WTC11 (cell line): Measurements from ENCODE around the gene CAPN13. TPM values are rescaled to one million over a fixed set of nuclear protein-coding genes. Genes with fewer than 3 reads are reported as not detected.

Experiments used
- ATAC-seq: fragments of 200-7000 bp; cut with Tn5 transposase; 2 replicates; pipeline ENCODE4 v1.10.0; 2021; ENCODE audit warnings: mild to moderate bottlenecking, moderate library complexity
- CTCF ChIA-PET: fragments of 300-600 bp; sonication (Branson Sonifier 250); formaldehyde crosslinking; loops from one replicate; lab custom pipeline; 2021; ENCODE audit warnings: antibody characterized with exemption; lab: Charles Lee
- POLR2A ChIA-PET: fragments of 350-600 bp; sonication (Branson Sonifier 250); formaldehyde crosslinking; loops from one replicate; lab custom pipeline; 2021; ENCODE audit warnings: antibody characterized with exemption; lab: Charles Lee
- DNase-seq: peaks from one replicate; pipeline ENCODE4 v3.0.0; 2021; ENCODE audit warnings: low spot score
- H3K27ac Mint-ChIP-seq: 2 replicates; pipeline ENCODE4 v1.8.0; 2021; ENCODE audit warnings: mixed read lengths
- H3K27me3 Mint-ChIP-seq: 2 replicates; pipeline ENCODE4 v1.8.0; 2021; ENCODE audit warnings: low read depth, mild to moderate bottlenecking, moderate library complexity, mixed read lengths
- H3K36me3 Mint-ChIP-seq: 2 replicates; pipeline ENCODE4 v1.8.0; 2021; ENCODE audit warnings: mixed read lengths
- H3K4me1 Mint-ChIP-seq: 2 replicates; pipeline ENCODE4 v1.8.0; 2022; ENCODE audit warnings: mixed read lengths
- H3K4me3 Mint-ChIP-seq: 2 replicates; pipeline ENCODE4 v1.8.0; 2021; ENCODE audit warnings: mild to moderate bottlenecking, moderate library complexity, mixed read lengths
- H3K9me3 Mint-ChIP-seq: 2 replicates; pipeline ENCODE4 v1.8.0; 2021; ENCODE audit warnings: mixed read lengths
- ELF4 ChIP-seq: sonication (generic); formaldehyde crosslinking; IDR thresholded peaks from 2 replicates; pipeline ENCODE4 v1.8.1; 2022; ENCODE audit warnings: low read depth, mild to moderate bottlenecking, moderate library complexity, missing genetic modification reagents
- GABPB1 ChIP-seq: sonication (generic); formaldehyde crosslinking; IDR thresholded peaks from 2 replicates; pipeline ENCODE4 v1.8.1; 2023; ENCODE audit warnings: mild to moderate bottlenecking, missing genetic modification reagents
- KAT7 ChIP-seq: sonication (generic); formaldehyde crosslinking; IDR thresholded peaks from 2 replicates; pipeline ENCODE4 v1.8.1; 2023; ENCODE audit warnings: missing genetic modification reagents, mild to moderate bottlenecking, borderline replicate concordance
- NFATC4 ChIP-seq: fragments of 250-450 bp; sonication (Bioruptor Pico); IDR thresholded peaks from 2 replicates; pipeline ENCODE4 v1.9.0; 2021; ENCODE audit warnings: mild to moderate bottlenecking
- OVOL2 ChIP-seq: fragments of 250-450 bp; sonication (Bioruptor Pico); IDR thresholded peaks from 2 replicates; pipeline ENCODE4 v1.9.0; 2021; ENCODE audit warnings: mild to moderate bottlenecking, borderline replicate concordance
- SMAD3 ChIP-seq: sonication (generic); formaldehyde crosslinking; IDR thresholded peaks from 2 replicates; pipeline ENCODE4 v1.8.0; 2022; ENCODE audit warnings: missing genetic modification reagents, mild to moderate bottlenecking, borderline replicate concordance
- SOX15 ChIP-seq: fragments of 250-450 bp; sonication (Bioruptor Pico); IDR thresholded peaks from 2 replicates; pipeline ENCODE4 v1.9.0; 2021; ENCODE audit warnings: mild to moderate bottlenecking
- TEAD1 ChIP-seq: sonication (generic); formaldehyde crosslinking; IDR thresholded peaks from 2 replicates; pipeline ENCODE4 v1.8.0; 2022; ENCODE audit warnings: mild to moderate bottlenecking, missing genetic modification reagents
- ZNF138 ChIP-seq: sonication (generic); formaldehyde crosslinking; conservative IDR thresholded peaks from 2 replicates; pipeline ENCODE4 v1.8.1; 2022; ENCODE audit warnings: mild to moderate bottlenecking, moderate library complexity, missing genetic modification reagents
- ZNF219 ChIP-seq: sonication (generic); formaldehyde crosslinking; IDR thresholded peaks from 2 replicates; pipeline ENCODE4 v1.8.0; 2023; ENCODE audit warnings: missing genetic modification reagents, mild to moderate bottlenecking, borderline replicate concordance
- ZNF671 ChIP-seq: fragments of 250-450 bp; sonication (Bioruptor Pico); IDR thresholded peaks from 2 replicates; pipeline ENCODE4 v1.8.0; 2021; ENCODE audit warnings: mild to moderate bottlenecking
- total RNA-seq: library from RNA; stranded (reverse); gene quantifications from 3 replicates; pipeline ENCODE4 v1.2.3, GENCODE V29; 2021
- TF ChIP-seq, protein P1 (sequence below): sonication (generic); formaldehyde crosslinking; conservative IDR thresholded peaks from 2 replicates; pipeline ENCODE4 v1.8.1; 2023; ENCODE audit warnings: mild to moderate bottlenecking, low read depth, missing genetic modification reagents, moderate library complexity
- TF ChIP-seq, protein P2 (sequence below): sonication (generic); formaldehyde crosslinking; IDR thresholded peaks from 2 replicates; pipeline ENCODE4 v1.8.1; 2023; ENCODE audit warnings: mild to moderate bottlenecking, missing genetic modification reagents, moderate library complexity
- TF ChIP-seq, protein P3 (sequence below): sonication (generic); formaldehyde crosslinking; conservative IDR thresholded peaks from 2 replicates; pipeline ENCODE4 v1.8.1; 2022; ENCODE audit warnings: mild to moderate bottlenecking, missing genetic modification reagents
- TF ChIP-seq, protein P4 (sequence below): sonication (generic); formaldehyde crosslinking; IDR thresholded peaks from 2 replicates; pipeline ENCODE4 v1.8.0; 2022; ENCODE audit warnings: mild to moderate bottlenecking, missing genetic modification reagents
- TF ChIP-seq, protein P5 (sequence below): sonication (generic); formaldehyde crosslinking; IDR thresholded peaks from 2 replicates; pipeline ENCODE4 v1.8.1; 2023; ENCODE audit warnings: mild to moderate bottlenecking, missing genetic modification reagents, borderline replicate concordance
- TF ChIP-seq, protein P6 (sequence below): fragments of 250-450 bp; sonication (Bioruptor Pico); IDR thresholded peaks from 2 replicates; pipeline ENCODE4 v1.9.0; 2021; ENCODE audit warnings: mild to moderate bottlenecking
- TF ChIP-seq, protein P7 (sequence below): sonication (generic); formaldehyde crosslinking; IDR thresholded peaks from 2 replicates; pipeline ENCODE4 v1.8.0; 2022; ENCODE audit warnings: mild to moderate bottlenecking, missing genetic modification reagents
- TF ChIP-seq, protein P8 (sequence below): fragments of 250-450 bp; sonication (Bioruptor Pico); IDR thresholded peaks from 2 replicates; pipeline ENCODE4 v1.9.0; 2021; ENCODE audit warnings: mild to moderate bottlenecking

The CAPN13 gene
- total RNA-seq, 1 experiment from 2014 or later: 1.7 TPM

DNA sequence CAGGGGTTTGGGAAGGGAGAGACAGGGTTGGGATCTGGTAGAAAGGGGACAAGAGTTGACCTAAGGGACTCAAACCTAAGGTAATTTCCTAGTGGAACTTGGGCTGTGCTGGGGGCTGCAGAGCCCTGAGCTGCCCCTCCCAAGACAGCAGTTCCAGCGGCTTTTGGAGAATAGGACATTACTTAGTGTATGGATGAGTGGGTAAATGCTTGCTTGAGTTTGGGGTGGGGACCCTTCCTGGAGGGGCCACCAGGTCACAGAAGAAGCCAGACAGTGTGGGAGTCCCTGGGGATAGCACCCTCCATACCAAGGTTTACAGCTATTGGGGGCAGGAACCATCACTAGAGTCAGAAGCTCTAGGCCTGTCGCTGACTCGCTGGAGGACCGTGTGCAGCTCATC is 111.5 kb downstream of the CAPN13 start:
- ChIA-PET POLR2A (no interaction called here), CTCF (interaction anchor here (1.1 to 7.9 kb wide), 3 partner anchors 14 to 531 kb away, joined by 4 to 55 read pairs (median 4); no protein-coding TSS in a partner anchor)
- no peaks in the 10 kb centered on the region for H3K27me3 Mint-ChIP-seq
- no peak overlapping the region for H3K27ac Mint-ChIP-seq
- H3K36me3 Mint-ChIP-seq: peaks cover 27% of the 10 kb centered on the region
- no peak overlapping the region for H3K4me3 Mint-ChIP-seq
- peaks cover 44% of the 10 kb centered on the region for H3K9me3 Mint-ChIP-seq
- TF ChIP-seq, protein P1, sequence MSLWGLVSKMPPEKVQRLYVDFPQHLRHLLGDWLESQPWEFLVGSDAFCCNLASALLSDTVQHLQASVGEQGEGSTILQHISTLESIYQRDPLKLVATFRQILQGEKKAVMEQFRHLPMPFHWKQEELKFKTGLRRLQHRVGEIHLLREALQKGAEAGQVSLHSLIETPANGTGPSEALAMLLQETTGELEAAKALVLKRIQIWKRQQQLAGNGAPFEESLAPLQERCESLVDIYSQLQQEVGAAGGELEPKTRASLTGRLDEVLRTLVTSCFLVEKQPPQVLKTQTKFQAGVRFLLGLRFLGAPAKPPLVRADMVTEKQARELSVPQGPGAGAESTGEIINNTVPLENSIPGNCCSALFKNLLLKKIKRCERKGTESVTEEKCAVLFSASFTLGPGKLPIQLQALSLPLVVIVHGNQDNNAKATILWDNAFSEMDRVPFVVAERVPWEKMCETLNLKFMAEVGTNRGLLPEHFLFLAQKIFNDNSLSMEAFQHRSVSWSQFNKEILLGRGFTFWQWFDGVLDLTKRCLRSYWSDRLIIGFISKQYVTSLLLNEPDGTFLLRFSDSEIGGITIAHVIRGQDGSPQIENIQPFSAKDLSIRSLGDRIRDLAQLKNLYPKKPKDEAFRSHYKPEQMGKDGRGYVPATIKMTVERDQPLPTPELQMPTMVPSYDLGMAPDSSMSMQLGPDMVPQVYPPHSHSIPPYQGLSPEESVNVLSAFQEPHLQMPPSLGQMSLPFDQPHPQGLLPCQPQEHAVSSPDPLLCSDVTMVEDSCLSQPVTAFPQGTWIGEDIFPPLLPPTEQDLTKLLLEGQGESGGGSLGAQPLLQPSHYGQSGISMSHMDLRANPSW (CRISPR knock-in tag): no peak
- TF ChIP-seq KAT7 (CRISPR knock-in tag): no peak
- TF ChIP-seq TEAD1 (CRISPR knock-in tag): no peak
- no peak for TF ChIP-seq NFATC4 (CRISPR knock-in tag)
- no peak for TF ChIP-seq ELF4 (CRISPR knock-in tag)
- TF ChIP-seq SOX15 (CRISPR knock-in tag): no peak
- TF ChIP-seq, protein P2, sequence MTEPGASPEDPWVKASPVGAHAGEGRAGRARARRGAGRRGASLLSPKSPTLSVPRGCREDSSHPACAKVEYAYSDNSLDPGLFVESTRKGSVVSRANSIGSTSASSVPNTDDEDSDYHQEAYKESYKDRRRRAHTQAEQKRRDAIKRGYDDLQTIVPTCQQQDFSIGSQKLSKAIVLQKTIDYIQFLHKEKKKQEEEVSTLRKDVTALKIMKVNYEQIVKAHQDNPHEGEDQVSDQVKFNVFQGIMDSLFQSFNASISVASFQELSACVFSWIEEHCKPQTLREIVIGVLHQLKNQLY (CRISPR knock-in tag): no peak
- TF ChIP-seq ZNF671 (CRISPR knock-in tag): no peak
- TF ChIP-seq, protein P3, sequence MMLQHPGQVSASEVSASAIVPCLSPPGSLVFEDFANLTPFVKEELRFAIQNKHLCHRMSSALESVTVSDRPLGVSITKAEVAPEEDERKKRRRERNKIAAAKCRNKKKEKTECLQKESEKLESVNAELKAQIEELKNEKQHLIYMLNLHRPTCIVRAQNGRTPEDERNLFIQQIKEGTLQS (CRISPR knock-in tag): no peak
- no peak for TF ChIP-seq ZNF219 (CRISPR knock-in tag)
- TF ChIP-seq, protein P4, sequence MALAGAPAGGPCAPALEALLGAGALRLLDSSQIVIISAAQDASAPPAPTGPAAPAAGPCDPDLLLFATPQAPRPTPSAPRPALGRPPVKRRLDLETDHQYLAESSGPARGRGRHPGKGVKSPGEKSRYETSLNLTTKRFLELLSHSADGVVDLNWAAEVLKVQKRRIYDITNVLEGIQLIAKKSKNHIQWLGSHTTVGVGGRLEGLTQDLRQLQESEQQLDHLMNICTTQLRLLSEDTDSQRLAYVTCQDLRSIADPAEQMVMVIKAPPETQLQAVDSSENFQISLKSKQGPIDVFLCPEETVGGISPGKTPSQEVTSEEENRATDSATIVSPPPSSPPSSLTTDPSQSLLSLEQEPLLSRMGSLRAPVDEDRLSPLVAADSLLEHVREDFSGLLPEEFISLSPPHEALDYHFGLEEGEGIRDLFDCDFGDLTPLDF (CRISPR knock-in tag): no peak
- TF ChIP-seq, protein P5, sequence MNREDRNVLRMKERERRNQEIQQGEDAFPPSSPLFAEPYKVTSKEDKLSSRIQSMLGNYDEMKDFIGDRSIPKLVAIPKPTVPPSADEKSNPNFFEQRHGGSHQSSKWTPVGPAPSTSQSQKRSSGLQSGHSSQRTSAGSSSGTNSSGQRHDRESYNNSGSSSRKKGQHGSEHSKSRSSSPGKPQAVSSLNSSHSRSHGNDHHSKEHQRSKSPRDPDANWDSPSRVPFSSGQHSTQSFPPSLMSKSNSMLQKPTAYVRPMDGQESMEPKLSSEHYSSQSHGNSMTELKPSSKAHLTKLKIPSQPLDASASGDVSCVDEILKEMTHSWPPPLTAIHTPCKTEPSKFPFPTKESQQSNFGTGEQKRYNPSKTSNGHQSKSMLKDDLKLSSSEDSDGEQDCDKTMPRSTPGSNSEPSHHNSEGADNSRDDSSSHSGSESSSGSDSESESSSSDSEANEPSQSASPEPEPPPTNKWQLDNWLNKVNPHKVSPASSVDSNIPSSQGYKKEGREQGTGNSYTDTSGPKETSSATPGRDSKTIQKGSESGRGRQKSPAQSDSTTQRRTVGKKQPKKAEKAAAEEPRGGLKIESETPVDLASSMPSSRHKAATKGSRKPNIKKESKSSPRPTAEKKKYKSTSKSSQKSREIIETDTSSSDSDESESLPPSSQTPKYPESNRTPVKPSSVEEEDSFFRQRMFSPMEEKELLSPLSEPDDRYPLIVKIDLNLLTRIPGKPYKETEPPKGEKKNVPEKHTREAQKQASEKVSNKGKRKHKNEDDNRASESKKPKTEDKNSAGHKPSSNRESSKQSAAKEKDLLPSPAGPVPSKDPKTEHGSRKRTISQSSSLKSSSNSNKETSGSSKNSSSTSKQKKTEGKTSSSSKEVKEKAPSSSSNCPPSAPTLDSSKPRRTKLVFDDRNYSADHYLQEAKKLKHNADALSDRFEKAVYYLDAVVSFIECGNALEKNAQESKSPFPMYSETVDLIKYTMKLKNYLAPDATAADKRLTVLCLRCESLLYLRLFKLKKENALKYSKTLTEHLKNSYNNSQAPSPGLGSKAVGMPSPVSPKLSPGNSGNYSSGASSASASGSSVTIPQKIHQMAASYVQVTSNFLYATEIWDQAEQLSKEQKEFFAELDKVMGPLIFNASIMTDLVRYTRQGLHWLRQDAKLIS: no peak
- no peak for TF ChIP-seq OVOL2 (CRISPR knock-in tag)
- TF ChIP-seq, protein P6, sequence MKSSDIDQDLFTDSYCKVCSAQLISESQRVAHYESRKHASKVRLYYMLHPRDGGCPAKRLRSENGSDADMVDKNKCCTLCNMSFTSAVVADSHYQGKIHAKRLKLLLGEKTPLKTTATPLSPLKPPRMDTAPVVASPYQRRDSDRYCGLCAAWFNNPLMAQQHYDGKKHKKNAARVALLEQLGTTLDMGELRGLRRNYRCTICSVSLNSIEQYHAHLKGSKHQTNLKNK: no peak
- TF ChIP-seq GABPB1 (CRISPR knock-in tag): no peak
- TF ChIP-seq, protein P7, sequence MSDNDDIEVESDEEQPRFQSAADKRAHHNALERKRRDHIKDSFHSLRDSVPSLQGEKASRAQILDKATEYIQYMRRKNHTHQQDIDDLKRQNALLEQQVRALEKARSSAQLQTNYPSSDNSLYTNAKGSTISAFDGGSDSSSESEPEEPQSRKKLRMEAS (CRISPR knock-in tag): no peak
- TF ChIP-seq, protein P8, sequence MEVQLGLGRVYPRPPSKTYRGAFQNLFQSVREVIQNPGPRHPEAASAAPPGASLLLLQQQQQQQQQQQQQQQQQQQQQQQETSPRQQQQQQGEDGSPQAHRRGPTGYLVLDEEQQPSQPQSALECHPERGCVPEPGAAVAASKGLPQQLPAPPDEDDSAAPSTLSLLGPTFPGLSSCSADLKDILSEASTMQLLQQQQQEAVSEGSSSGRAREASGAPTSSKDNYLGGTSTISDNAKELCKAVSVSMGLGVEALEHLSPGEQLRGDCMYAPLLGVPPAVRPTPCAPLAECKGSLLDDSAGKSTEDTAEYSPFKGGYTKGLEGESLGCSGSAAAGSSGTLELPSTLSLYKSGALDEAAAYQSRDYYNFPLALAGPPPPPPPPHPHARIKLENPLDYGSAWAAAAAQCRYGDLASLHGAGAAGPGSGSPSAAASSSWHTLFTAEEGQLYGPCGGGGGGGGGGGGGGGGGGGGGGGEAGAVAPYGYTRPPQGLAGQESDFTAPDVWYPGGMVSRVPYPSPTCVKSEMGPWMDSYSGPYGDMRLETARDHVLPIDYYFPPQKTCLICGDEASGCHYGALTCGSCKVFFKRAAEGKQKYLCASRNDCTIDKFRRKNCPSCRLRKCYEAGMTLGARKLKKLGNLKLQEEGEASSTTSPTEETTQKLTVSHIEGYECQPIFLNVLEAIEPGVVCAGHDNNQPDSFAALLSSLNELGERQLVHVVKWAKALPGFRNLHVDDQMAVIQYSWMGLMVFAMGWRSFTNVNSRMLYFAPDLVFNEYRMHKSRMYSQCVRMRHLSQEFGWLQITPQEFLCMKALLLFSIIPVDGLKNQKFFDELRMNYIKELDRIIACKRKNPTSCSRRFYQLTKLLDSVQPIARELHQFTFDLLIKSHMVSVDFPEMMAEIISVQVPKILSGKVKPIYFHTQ (CRISPR knock-in tag): no peak
- no peak for TF ChIP-seq SMAD3
- TF ChIP-seq ZNF138 (CRISPR knock-in tag): no peak
- TF ChIP-seq, all 79 proteins: peak for 0
- ATAC-seq: no peak
- no peak for DNase-seq
- no peaks in the 10 kb centered on the region for H3K4me1 Mint-ChIP-seq
